Body of pancreas (tissue), 4 donors: ENCODE data around the gene SYNPR. TPM values are rescaled to one million over a fixed set of nuclear protein-coding genes. Genes with fewer than 3 reads are reported as not detected.

Experiments
- ATAC-seq: fragments of 150-250 bp; one replicate; pipeline ENCODE4 v1.9.1; 2016
- DNase-seq, 4 donors: peaks; one replicate each; pipeline ENCODE4 v3.0.0-alpha.2; 2019
- H3K27ac ChIP-seq, 4 donors: fragments of 200-600 bp; sonication (generic); 1 replicate in 3 of 4; 2 replicates in 1 of 4; pipeline versions ENCODE4 v1.5.1 to v1.6.1; 2016 to 2019; ENCODE audit warnings: mild to moderate bottlenecking in 1 of 4, mixed read lengths in 1 of 4, moderate library complexity in 1 of 4
- H3K27me3 ChIP-seq, 2 donors: fragments of 200-600 bp; sonication (generic); one replicate each; pipeline ENCODE4 v1.6.0; 2016; ENCODE audit warnings: mild to moderate bottlenecking in 1 of 2
- H3K36me3 ChIP-seq, 2 donors: fragments of 200-600 bp; sonication (generic); replicated peaks in 1 of 2; 2 replicates each; pipeline ENCODE4 v1.5.1; 2016; ENCODE audit warnings: low read depth in 2 of 2; ENCODE audit not compliant: insufficient read depth in 1 of 2
- H3K4me1 ChIP-seq: fragments of 200-600 bp; sonication (generic); one replicate; pipeline ENCODE4 v1.6.0; 2016
- H3K4me3 ChIP-seq, 2 donors: fragments of 200-600 bp; sonication (generic); 1 replicate in 1 of 2; 2 replicates in 1 of 2; pipeline ENCODE4 v1.5.1; 2016 to 2019
- H3K9me3 ChIP-seq, 3 donors: fragments of 200-600 bp; sonication (generic); 1 replicate in 2 of 3; 2 replicates in 1 of 3; pipeline ENCODE4 v1.5.1; 2016
- POLR2A ChIP-seq, 3 donors: fragments of 450-650 bp; IDR thresholded peaks; one replicate each; pipeline ENCODE4 v1.6.1; 2016; ENCODE audit warnings: antibody characterized with exemption in 3 of 3, mild to moderate bottlenecking in 2 of 3
- WGBS, 2 donors: methylation state at CpG; one replicate each; pipeline ENCODE4 v1.1.5; 2017; 5-methylcytosine and 5-hydroxymethylcytosine counted together
- intact Hi-C: fragments of 100-400 bp; cut with DNase I; formaldehyde crosslinking; loops from one replicate; pipeline ENCODE4 v1.15.1; 2023
- total RNA-seq, 2 donors: library from RNA; depleted of rRNA; stranded (reverse); fragments of >200 nt; gene quantifications; one replicate each; pipeline ENCODE4 v1.1.0, GENCODE V29; 2016
- TF ChIP-seq, protein P1 (sequence below), 7 experiments: fragments of 450-650 bp in 4 of 7; fragments of 200-600 bp in 3 of 7; sonication (generic) in 3 of 7; IDR thresholded peaks; one replicate each; pipeline ENCODE4 v1.5.1; 2016 to 2019; ENCODE audit warnings: antibody characterized with exemption in 7 of 7

The SYNPR gene
- total RNA-seq, 2 donors from 2014 or later, result 0.52 TPM; not detected in 1

DNA sequence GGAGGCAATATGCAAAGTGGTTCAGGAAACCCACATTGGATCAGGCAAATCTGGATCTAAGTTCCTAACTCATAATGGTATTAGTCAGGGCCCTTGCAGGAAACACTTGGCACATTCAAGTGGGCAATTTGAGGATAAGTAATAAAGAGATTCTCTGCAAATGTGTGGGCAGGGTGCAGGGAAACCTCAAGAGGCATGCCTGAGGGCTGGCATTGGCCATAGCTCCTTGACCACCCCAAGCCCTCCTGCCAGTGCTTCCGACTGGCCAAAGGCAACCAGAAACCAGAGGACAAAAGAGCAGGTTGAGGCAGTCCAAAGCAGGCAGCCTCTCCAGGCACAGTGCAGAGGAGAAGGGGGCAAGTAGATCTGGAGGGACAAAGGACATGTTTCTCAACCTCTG lies 243.5 kb downstream of the SYNPR start:
- Histone ChIP-seq H3K4me1 (no peaks in the 10 kb centered on the region), H3K36me3 (no peaks in the 10 kb centered on the region), H3K27ac (no peak overlapping the region), H3K9me3 (no peaks in the 10 kb centered on the region), H3K27me3 (no peaks in the 10 kb centered on the region), H3K4me3 (no peak overlapping the region)
- TF ChIP-seq POLR2A (IDR thresholded peaks at IDR 0.05), result no peak
- TF ChIP-seq, protein P1, sequence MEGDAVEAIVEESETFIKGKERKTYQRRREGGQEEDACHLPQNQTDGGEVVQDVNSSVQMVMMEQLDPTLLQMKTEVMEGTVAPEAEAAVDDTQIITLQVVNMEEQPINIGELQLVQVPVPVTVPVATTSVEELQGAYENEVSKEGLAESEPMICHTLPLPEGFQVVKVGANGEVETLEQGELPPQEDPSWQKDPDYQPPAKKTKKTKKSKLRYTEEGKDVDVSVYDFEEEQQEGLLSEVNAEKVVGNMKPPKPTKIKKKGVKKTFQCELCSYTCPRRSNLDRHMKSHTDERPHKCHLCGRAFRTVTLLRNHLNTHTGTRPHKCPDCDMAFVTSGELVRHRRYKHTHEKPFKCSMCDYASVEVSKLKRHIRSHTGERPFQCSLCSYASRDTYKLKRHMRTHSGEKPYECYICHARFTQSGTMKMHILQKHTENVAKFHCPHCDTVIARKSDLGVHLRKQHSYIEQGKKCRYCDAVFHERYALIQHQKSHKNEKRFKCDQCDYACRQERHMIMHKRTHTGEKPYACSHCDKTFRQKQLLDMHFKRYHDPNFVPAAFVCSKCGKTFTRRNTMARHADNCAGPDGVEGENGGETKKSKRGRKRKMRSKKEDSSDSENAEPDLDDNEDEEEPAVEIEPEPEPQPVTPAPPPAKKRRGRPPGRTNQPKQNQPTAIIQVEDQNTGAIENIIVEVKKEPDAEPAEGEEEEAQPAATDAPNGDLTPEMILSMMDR (IDR thresholded peaks at IDR 0.05), result no peak
- WGBS, 2 donors, result 93 to 100% methylated on average over 1 of the region's 1 CpG
- ATAC-seq, result no peak
- no peak for DNase-seq
- intact Hi-C loops, result no loop called here

DNA sequence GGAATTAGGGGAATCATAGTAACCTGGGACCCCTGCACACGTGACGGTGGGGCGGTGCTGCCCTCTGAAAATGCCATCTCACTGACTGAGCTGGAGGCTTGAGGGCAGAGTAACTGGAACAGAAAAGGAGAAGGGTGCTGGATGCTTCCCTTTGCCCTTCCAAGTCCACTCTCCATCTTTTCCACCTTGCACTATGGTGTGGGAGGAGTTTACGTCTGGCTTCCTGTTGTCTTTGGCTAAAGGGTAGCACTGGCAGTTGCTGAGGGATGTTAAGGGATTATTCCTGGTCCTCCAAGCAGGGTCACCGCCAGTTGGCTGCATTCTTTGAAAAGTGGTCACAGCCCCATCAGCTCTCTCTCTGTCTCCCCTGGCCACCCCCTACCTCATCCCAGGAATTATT lies 245.0 kb downstream of the SYNPR start:
- intact Hi-C loops, result no loop called here
- H3K9me3 ChIP-seq, result no peaks in the 10 kb centered on the region
- no peak overlapping the region for H3K27ac ChIP-seq
- ATAC-seq (no peak), DNase-seq (no peak)
- H3K4me1 ChIP-seq, result no peaks in the 10 kb centered on the region
- H3K4me3 ChIP-seq, result no peak overlapping the region
- H3K36me3 ChIP-seq, result no peaks in the 10 kb centered on the region
- no peaks in the 10 kb centered on the region for H3K27me3 ChIP-seq
- WGBS, 2 donors, result 69 to 77% methylated on average over 5 of the region's 5 CpGs
- TF ChIP-seq, protein P1 (IDR thresholded peaks at IDR 0.05), result no peak
- TF ChIP-seq POLR2A (IDR thresholded peaks at IDR 0.05), result no peak

DNA sequence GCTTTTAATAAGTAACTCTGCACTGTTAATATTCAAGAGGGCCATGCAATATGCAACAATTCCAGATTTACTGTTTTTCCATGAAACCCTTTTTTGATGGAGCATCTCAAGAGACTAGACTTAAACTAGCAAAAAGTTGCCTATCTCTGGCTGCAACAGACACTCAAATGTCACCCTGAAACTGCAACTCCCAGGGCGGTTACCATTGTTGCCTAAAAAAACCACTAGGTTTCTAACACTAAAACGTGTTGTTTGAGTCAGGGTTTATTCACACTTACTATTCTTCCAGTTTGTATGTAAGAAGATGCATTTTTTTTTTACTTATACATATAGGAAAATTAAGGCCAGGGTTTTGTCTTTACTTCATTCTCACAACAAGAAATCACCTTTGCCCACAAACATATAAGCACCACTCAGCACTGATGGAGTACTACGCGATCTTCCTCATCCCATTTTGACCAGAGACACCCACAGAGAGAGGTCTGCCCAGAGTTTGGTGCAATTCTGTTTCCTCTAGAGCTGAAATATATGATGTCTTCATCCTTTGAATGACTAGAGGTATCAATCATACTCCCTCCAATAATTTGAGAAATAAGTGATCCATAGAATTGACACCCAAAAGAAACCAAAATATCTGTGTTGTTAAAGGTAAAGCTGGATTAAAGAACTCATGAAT lies 250.4 kb downstream of the SYNPR start:
- 70 to 74% methylated on average over 4 of the region's 4 CpGs for WGBS, 2 donors
- no peaks in the 10 kb centered on the region for H3K9me3 ChIP-seq
- no peaks in the 10 kb centered on the region for H3K27me3 ChIP-seq
- H3K4me1 ChIP-seq, result no peaks in the 10 kb centered on the region
- TF ChIP-seq, protein P1 (IDR thresholded peaks at IDR 0.05), result no peak
- no peak for TF ChIP-seq POLR2A (IDR thresholded peaks at IDR 0.05)
- DNase-seq (no peak), ATAC-seq (no peak)
- no peak overlapping the region for H3K4me3 ChIP-seq
- no peaks in the 10 kb centered on the region for H3K36me3 ChIP-seq
- intact Hi-C loops, result no loop called here
- no peak overlapping the region for H3K27ac ChIP-seq

DNA sequence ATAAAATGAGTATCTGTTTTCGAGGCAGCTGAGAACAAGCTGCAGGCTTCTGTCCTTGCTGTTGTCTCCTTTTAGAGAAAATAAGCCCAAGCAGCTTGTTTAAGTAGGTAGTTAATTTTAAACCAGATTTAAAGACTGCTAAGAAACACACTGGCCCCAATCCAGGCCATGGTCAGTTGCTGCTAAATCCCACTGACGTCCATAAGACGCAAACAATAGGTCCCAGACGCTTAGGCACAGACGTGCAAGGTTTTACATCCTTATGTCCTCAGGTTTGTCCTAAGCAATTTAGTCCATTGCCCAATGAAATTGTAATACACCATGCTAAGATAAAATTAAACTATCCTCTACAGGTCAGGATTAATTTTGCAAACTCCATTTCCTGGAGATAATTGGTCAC lies 254.4 kb downstream of the SYNPR start:
- no peaks in the 10 kb centered on the region for H3K27me3 ChIP-seq
- 56 to 82% methylated on average over 5 of the region's 5 CpGs for WGBS, 2 donors
- H3K9me3 ChIP-seq, result no peaks in the 10 kb centered on the region
- no peak for DNase-seq
- H3K4me3 ChIP-seq, result no peak overlapping the region
- intact Hi-C loops, result no loop called here
- H3K4me1 ChIP-seq, result no peaks in the 10 kb centered on the region
- H3K36me3 ChIP-seq, result no peaks in the 10 kb centered on the region
- H3K27ac ChIP-seq, result no peak overlapping the region
- TF ChIP-seq, protein P1 (IDR thresholded peaks at IDR 0.05), result no peak
- no peak for TF ChIP-seq POLR2A (IDR thresholded peaks at IDR 0.05)
- ATAC-seq, result no peak

DNA sequence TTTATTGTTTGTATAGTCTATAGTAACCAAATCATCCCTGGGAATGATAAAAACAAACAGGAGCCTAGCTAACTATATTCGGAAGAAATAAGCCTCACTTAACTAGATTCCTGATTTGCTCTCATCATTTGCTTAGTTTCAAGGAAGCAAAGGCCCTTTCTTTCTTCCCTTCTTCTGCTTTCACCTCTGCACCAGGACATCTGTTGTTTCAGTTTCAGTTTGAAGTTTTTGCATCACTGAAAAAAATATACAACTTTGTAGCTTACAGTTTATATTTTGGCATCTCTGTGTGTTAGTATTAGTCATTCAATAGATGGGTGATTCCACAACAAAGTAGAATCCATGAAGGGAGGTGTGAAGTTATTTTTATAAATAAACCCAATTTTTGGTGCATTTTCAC lies 260.8 kb downstream of the SYNPR start:
- no peak for DNase-seq
- intact Hi-C loops, result no loop called here
- Histone ChIP-seq H3K4me3 (no peak overlapping the region), H3K27me3 (no peaks in the 10 kb centered on the region), H3K27ac (no peak overlapping the region), H3K36me3 (no peaks in the 10 kb centered on the region), H3K9me3 (no peaks in the 10 kb centered on the region), H3K4me1 (no peaks in the 10 kb centered on the region)
- TF ChIP-seq, protein P1 (IDR thresholded peaks at IDR 0.05), result no peak
- TF ChIP-seq POLR2A (IDR thresholded peaks at IDR 0.05), result no peak
- 74 to 80% methylated on average over 1 of the region's 1 CpG for WGBS, 2 donors
- no peak for ATAC-seq
